Ishikawa (cell line): ENCODE measurements around the gene DMD.

Experiments used
- CEBPB ChIP-seq: IDR thresholded peaks from 2 replicates; pipeline ENCODE4 v1.6.1; 2012
- CREB1 ChIP-seq: IDR thresholded peaks from 2 replicates; pipeline ENCODE4 v1.6.1; 2012; ENCODE audit warnings: low read depth
- EGR1 ChIP-seq: IDR thresholded peaks from 2 replicates; pipeline ENCODE4 v1.6.1; 2012
- EP300 ChIP-seq: IDR thresholded peaks from 2 replicates; pipeline ENCODE4 v1.6.1; 2012; ENCODE audit warnings: borderline replicate concordance
- RAD21 ChIP-seq: IDR thresholded peaks from 2 replicates; pipeline ENCODE4 v1.6.1; 2012; ENCODE audit warnings: low read depth
- TAF1 ChIP-seq: IDR thresholded peaks from 2 replicates; pipeline ENCODE4 v1.6.1; 2012; ENCODE audit warnings: low read depth, mild to moderate bottlenecking
- TCF12 ChIP-seq: IDR thresholded peaks from 2 replicates; pipeline ENCODE4 v1.6.1; 2012; ENCODE audit warnings: low read depth
- YY1 ChIP-seq: IDR thresholded peaks from 2 replicates; pipeline ENCODE4 v1.6.1; 2012; ENCODE audit warnings: low read depth
- ZBTB7A ChIP-seq: IDR thresholded peaks from 2 replicates; pipeline ENCODE4 v1.6.1; 2012; ENCODE audit warnings: low read depth
- TF ChIP-seq, protein P1 (sequence below): IDR thresholded peaks from 2 replicates; pipeline ENCODE4 v1.6.1; 2012; ENCODE audit warnings: low read depth, mild to moderate bottlenecking
- TF ChIP-seq, protein P2 (sequence below): IDR thresholded peaks from 2 replicates; pipeline ENCODE4 v1.6.1; 2012
- TF ChIP-seq, protein P3 (sequence below): IDR thresholded peaks from 2 replicates; pipeline ENCODE4 v1.6.1; 2012

DNA sequence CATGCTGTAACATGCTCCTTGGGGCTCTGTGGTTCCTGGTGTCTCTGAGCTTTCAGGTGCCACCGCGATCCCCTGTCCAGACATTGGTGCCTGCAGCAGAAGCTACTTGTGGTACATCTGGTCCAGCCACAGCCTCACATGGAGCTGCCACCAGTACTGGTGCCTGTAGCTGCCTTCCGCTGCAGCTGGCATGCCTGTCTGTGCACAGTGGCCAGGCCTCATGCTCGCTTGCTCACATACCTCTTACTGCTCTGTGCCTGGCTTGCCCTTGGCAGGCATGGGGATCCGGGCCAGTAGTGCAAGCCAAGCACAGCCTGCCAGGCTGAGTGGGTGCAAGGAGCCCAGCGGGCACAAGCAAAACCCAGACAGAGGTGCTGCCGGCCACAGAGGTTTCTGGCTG lies 618.6 kb downstream of the DMD start:
- TF ChIP-seq TAF1 (no peak), TCF12 (no peak), RAD21 (no peak), CEBPB (no peak), ZBTB7A (no peak), YY1 (no peak), EP300 (no peak), CREB1 (no peak), EGR1 (no peak)
- TF ChIP-seq, protein P1, sequence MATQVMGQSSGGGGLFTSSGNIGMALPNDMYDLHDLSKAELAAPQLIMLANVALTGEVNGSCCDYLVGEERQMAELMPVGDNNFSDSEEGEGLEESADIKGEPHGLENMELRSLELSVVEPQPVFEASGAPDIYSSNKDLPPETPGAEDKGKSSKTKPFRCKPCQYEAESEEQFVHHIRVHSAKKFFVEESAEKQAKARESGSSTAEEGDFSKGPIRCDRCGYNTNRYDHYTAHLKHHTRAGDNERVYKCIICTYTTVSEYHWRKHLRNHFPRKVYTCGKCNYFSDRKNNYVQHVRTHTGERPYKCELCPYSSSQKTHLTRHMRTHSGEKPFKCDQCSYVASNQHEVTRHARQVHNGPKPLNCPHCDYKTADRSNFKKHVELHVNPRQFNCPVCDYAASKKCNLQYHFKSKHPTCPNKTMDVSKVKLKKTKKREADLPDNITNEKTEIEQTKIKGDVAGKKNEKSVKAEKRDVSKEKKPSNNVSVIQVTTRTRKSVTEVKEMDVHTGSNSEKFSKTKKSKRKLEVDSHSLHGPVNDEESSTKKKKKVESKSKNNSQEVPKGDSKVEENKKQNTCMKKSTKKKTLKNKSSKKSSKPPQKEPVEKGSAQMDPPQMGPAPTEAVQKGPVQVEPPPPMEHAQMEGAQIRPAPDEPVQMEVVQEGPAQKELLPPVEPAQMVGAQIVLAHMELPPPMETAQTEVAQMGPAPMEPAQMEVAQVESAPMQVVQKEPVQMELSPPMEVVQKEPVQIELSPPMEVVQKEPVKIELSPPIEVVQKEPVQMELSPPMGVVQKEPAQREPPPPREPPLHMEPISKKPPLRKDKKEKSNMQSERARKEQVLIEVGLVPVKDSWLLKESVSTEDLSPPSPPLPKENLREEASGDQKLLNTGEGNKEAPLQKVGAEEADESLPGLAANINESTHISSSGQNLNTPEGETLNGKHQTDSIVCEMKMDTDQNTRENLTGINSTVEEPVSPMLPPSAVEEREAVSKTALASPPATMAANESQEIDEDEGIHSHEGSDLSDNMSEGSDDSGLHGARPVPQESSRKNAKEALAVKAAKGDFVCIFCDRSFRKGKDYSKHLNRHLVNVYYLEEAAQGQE: no peak
- TF ChIP-seq, protein P2, sequence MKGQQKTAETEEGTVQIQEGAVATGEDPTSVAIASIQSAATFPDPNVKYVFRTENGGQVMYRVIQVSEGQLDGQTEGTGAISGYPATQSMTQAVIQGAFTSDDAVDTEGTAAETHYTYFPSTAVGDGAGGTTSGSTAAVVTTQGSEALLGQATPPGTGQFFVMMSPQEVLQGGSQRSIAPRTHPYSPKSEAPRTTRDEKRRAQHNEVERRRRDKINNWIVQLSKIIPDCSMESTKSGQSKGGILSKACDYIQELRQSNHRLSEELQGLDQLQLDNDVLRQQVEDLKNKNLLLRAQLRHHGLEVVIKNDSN: no peak
- TF ChIP-seq, protein P3, sequence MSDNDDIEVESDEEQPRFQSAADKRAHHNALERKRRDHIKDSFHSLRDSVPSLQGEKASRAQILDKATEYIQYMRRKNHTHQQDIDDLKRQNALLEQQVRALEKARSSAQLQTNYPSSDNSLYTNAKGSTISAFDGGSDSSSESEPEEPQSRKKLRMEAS: no peak
